Adrenal gland (tissue), 12 donors: ENCODE results near the gene SRP68. TPM values are rescaled to one million over a fixed set of nuclear protein-coding genes. Genes with fewer than 3 reads are reported as not detected.

Experiments
- DNase-seq, 7 donors: peaks; one replicate each; pipeline ENCODE4 v3.0.0-alpha.2; 2019 to 2020
- H3K27ac ChIP-seq, 5 donors: fragments of 200-600 bp; sonication (generic) in 4 of 5; 1 replicate in 3 of 5; 2 replicates in 2 of 5; pipeline versions ENCODE4 v1.5.1 to v1.8.0; 2016 to 2020; ENCODE audit warnings: mild to moderate bottlenecking in 1 of 5
- H3K27me3 ChIP-seq: fragments of 200-600 bp; 2 replicates; pipeline ENCODE4 v1.8.0; 2021
- H3K36me3 ChIP-seq, 2 donors: fragments of 200-600 bp; replicated peaks in 1 of 2; 1 replicate in 1 of 2; 2 replicates in 1 of 2; pipeline versions ENCODE4 v1.5.1 to v1.8.0; 2018 to 2022
- H3K4me1 ChIP-seq, 2 donors: fragments of 200-600 bp; replicated peaks in 1 of 2; 1 replicate in 1 of 2; 2 replicates in 1 of 2; pipeline versions ENCODE4 v1.5.1 to v1.8.0; 2018 to 2021
- H3K4me3 ChIP-seq, 4 donors: fragments of 200-600 bp; sonication (generic) in 3 of 4; one replicate each; pipeline ENCODE4 v1.5.1; 2016 to 2018
- H3K9me3 ChIP-seq, 3 donors: fragments of 200-600 bp; sonication (generic) in 1 of 3; replicated peaks in 1 of 3; 1 replicate in 2 of 3; 2 replicates in 1 of 3; pipeline versions ENCODE4 v1.5.1 to v1.8.0; 2016 to 2021
- POLR2A ChIP-seq, 2 donors: fragments of 450-650 bp; IDR thresholded peaks; one replicate each; pipeline ENCODE4 v1.6.1; 2017; ENCODE audit warnings: antibody characterized with exemption in 2 of 2, mild to moderate bottlenecking in 2 of 2, moderate library complexity in 1 of 2
- WGBS, 4 donors: extraction: QIAGEN DNeasy Blood & Tissue Kit in 2 of 4; methylation state at CpG; one replicate each; pipeline versions ENCODE4 v1.1.5 to v1.1.7; 2013 to 2017; 5-methylcytosine and 5-hydroxymethylcytosine counted together
- intact Hi-C, 2 donors: fragments of 100-400 bp; cut with DNase I; formaldehyde crosslinking; loops; one replicate each; pipeline versions ENCODE4 v1.14.1 to v1.15.0; 2022 to 2023
- polyA plus RNA-seq, 3 donors: library from polyadenylated mRNA; stranded (reverse); fragments of 200-250 nt in 2 of 3; fragments of 350-450 nt in 1 of 3; fragmentation: Illumina TruSeq in 1 of 3; extraction: RNeasy Lipid Tissue Mini Kit (QIAGEN cat#74804) in 1 of 3; gene quantifications; one replicate each; pipeline ENCODE4 v1.2.3, GENCODE V29; 2013 to 2014
- total RNA-seq, 9 donors: library from RNA; depleted of rRNA in 4 of 9; stranded (reverse); fragments of >200 nt in 4 of 9; fragments of 120-200 nt in 1 of 9; fragmentation: NEBNext Ultra II Directional in 1 of 9; extraction: Animal tissue kit (Norgen Biotek cat#: 25700) in 1 of 9; gene quantifications; one replicate each; pipeline versions ENCODE4 v1.1.0 to v1.2.4, GENCODE V29; 2013 to 2023
- TF ChIP-seq, protein P1 (sequence below), 6 experiments: fragments of 450-650 bp in 4 of 6; fragments of 200-600 bp in 2 of 6; sonication (generic) in 1 of 6; IDR thresholded peaks; 1 replicate in 5 of 6; 2 replicates in 1 of 6; pipeline versions ENCODE4 v1.5.1 to v1.8.0; 2016 to 2021; ENCODE audit warnings: antibody characterized with exemption in 6 of 6, mild to moderate bottlenecking in 2 of 6, moderate library complexity in 1 of 6
- donor health status: healthy with polysubstance abuse.
- donor health status: Bipolar disorder and iron deficiency.
- donor health status: DM: yes; HTN: yes; CAD: no.
- donor health status: DM: no; HTN: no; CAD: no.
- donor health status: DM: no; HTN: no; CAD: no.
- donor health status: DM: yes; HTN: yes; CAD: no.

The SRP68 gene
- total and polyA plus RNA-seq, 12 donors, result 20.3 to 129 (median 41.1) TPM

DNA sequence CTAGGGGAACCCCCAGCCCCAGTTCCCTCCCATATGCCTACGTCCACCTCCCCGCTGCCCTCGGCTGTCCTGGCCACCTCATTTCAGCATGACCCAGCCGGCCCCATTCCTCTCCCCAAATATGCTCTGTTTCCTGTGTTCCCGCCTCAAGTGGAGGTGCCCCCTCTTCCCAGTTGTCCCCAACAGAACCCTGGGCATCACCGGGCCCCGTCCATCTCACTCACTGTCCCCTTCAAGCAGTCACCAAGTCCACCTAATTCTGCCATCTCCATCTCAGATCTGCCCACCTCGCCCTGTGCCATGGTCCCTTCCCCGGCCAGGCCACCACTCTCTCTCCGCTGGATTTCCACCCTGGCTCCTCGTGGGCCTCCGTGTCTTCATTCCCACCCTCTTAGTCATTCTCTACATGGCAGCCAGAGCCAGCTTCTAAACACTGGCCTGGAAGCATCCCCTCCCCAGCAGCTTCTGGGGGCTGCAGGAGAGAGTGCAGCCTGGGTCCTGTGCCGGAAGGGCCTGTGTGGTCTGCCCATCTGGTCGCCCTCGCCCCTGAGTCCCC, 58.9 kb downstream of the SRP68 start:
- TF ChIP-seq POLR2A (IDR thresholded peaks at IDR 0.05), result no peak
- TF ChIP-seq, protein P1, sequence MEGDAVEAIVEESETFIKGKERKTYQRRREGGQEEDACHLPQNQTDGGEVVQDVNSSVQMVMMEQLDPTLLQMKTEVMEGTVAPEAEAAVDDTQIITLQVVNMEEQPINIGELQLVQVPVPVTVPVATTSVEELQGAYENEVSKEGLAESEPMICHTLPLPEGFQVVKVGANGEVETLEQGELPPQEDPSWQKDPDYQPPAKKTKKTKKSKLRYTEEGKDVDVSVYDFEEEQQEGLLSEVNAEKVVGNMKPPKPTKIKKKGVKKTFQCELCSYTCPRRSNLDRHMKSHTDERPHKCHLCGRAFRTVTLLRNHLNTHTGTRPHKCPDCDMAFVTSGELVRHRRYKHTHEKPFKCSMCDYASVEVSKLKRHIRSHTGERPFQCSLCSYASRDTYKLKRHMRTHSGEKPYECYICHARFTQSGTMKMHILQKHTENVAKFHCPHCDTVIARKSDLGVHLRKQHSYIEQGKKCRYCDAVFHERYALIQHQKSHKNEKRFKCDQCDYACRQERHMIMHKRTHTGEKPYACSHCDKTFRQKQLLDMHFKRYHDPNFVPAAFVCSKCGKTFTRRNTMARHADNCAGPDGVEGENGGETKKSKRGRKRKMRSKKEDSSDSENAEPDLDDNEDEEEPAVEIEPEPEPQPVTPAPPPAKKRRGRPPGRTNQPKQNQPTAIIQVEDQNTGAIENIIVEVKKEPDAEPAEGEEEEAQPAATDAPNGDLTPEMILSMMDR (IDR thresholded peaks at IDR 0.05), result no peak
- 58 to 66% (median 62%) methylated on average over 15 of the region's 15 CpGs for WGBS, 4 donors
- no peaks in the 10 kb centered on the region for H3K27me3 ChIP-seq
- DNase-seq, result no peak
- intact Hi-C loops, result loop anchor here in 1 of 2 donors (5.0 to 10.0 kb wide), 2 partner anchors 161 to 284 kb away; no protein-coding TSS in a partner anchor
- H3K36me3 ChIP-seq, result no peaks in the 10 kb centered on the region
- H3K4me1 ChIP-seq, result peaks cover 0 to 4% of the 10 kb centered on the region in 2 donors
- no peak overlapping the region for H3K4me3 ChIP-seq
- no peaks in the 10 kb centered on the region for H3K9me3 ChIP-seq
- no peak overlapping the region for H3K27ac ChIP-seq

- no peak for TF ChIP-seq POLR2A (IDR thresholded peaks at IDR 0.05)
- TF ChIP-seq, protein P1 (IDR thresholded peaks at IDR 0.05), result no peak
- WGBS, 4 donors, result 72 to 85% (median 81%) methylated on average over 4 to 5 of the region's 5 CpGs
- intact Hi-C loops, result loop anchor here in 1 of 2 donors (5.0 to 10.0 kb wide), 2 partner anchors 163 to 285 kb away; no protein-coding TSS in a partner anchor
- Histone ChIP-seq H3K4me3 (no peak overlapping the region), H3K36me3 (no peaks in the 10 kb centered on the region), H3K4me1 (peaks cover 0 to 4% of the 10 kb centered on the region in 2 donors), H3K27ac (no peak overlapping the region), H3K27me3 (no peaks in the 10 kb centered on the region), H3K9me3 (no peaks in the 10 kb centered on the region)
- no peak for DNase-seq
Measured at GRCh38 chr17:76011951-76012350, 60.4 kb downstream of the SRP68 start.

- intact Hi-C loops, result loop anchor here in 1 of 2 donors (5.0 to 10.0 kb wide), 2 partner anchors 165 to 287 kb away; no protein-coding TSS in a partner anchor
- peaks cover 7 to 8% of the 10 kb centered on the region in 2 donors for H3K4me1 ChIP-seq
- 80 to 90% (median 88%) methylated on average over 16 to 21 of the region's 21 CpGs for WGBS, 4 donors
- H3K4me3 ChIP-seq, result no peak overlapping the region
- no peak for DNase-seq
- no peaks in the 10 kb centered on the region for H3K27me3 ChIP-seq
- H3K36me3 ChIP-seq, result no peaks in the 10 kb centered on the region
- TF ChIP-seq POLR2A (IDR thresholded peaks at IDR 0.05), result no peak
- TF ChIP-seq, protein P1 (IDR thresholded peaks at IDR 0.05), result no peak
- H3K27ac ChIP-seq, result no peak overlapping the region
- no peaks in the 10 kb centered on the region for H3K9me3 ChIP-seq
Measured at GRCh38 chr17:76009969-76010661, 62.2 kb downstream of the SRP68 start.

GRCh38 chr17:76009447-76009846, 62.9 kb downstream of the SRP68 start:
- 90 to 92% (median 90%) methylated on average over 16 to 20 of the region's 20 CpGs for WGBS, 4 donors
- no peak overlapping the region for H3K4me3 ChIP-seq
- no peaks in the 10 kb centered on the region for H3K27me3 ChIP-seq
- intact Hi-C loops, result no loop called here
- H3K36me3 ChIP-seq, result no peaks in the 10 kb centered on the region
- no peaks in the 10 kb centered on the region for H3K9me3 ChIP-seq
- DNase-seq, result no peak
- H3K4me1 ChIP-seq, result peaks cover 5 to 11% of the 10 kb centered on the region in 2 donors
- no peak overlapping the region for H3K27ac ChIP-seq
- TF ChIP-seq, protein P1 (IDR thresholded peaks at IDR 0.05), result no peak
- no peak for TF ChIP-seq POLR2A (IDR thresholded peaks at IDR 0.05)
